HepG2 (cell line): Measurements from ENCODE around the gene TESK1. TPM values are rescaled to one million over a fixed set of nuclear protein-coding genes. Genes with fewer than 3 reads are reported as not detected.

Source experiments
- CBX5 ChIP-seq: sonication (generic); formaldehyde crosslinking; IDR thresholded peaks from 2 replicates; pipeline ENCODE4 v1.4.0; 2020; ENCODE audit warnings: missing genetic modification reagents, borderline replicate concordance
- CENPBD1 ChIP-seq: sonication (generic); formaldehyde crosslinking; IDR thresholded peaks from 2 replicates; pipeline ENCODE4 v1.8.0; 2022; ENCODE audit warnings: missing genetic modification reagents, low read depth, mild to moderate bottlenecking, borderline replicate concordance
- DNMT3B ChIP-seq: conservative IDR thresholded peaks from 2 replicates; pipeline ENCODE4 v1.6.1; 2016; ENCODE audit warnings: missing biosample characterization, control low read depth
- E2F5 ChIP-seq: sonication (generic); formaldehyde crosslinking; conservative IDR thresholded peaks from 2 replicates; pipeline ENCODE4 v1.4.0; 2020; ENCODE audit warnings: missing genetic modification reagents
- ELF3 ChIP-seq: IDR thresholded peaks from 2 replicates; pipeline ENCODE4 v1.6.1; 2016; ENCODE audit warnings: missing genetic modification reagents, missing compliant biosample characterization
- FLYWCH1 ChIP-seq: sonication (generic); formaldehyde crosslinking; IDR thresholded peaks from 2 replicates; pipeline ENCODE4 v1.8.1; 2023; ENCODE audit warnings: mild to moderate bottlenecking, missing genetic modification reagents
- GMEB1 ChIP-seq: sonication (generic); formaldehyde crosslinking; IDR thresholded peaks from 2 replicates; pipeline ENCODE4 v1.5.1; 2020; ENCODE audit warnings: missing genetic modification reagents, mild to moderate bottlenecking, borderline replicate concordance
- IRX3 ChIP-seq: sonication (generic); formaldehyde crosslinking; IDR thresholded peaks from 2 replicates; pipeline ENCODE4 v1.8.1; 2023; ENCODE audit warnings: mild to moderate bottlenecking, low read depth, missing genetic modification reagents, borderline replicate concordance
- MAFG ChIP-seq: sonication (generic); formaldehyde crosslinking; IDR thresholded peaks from 2 replicates; pipeline ENCODE4 v1.5.1; 2020; ENCODE audit warnings: mild to moderate bottlenecking, missing genetic modification reagents
- PLRG1 ChIP-seq: fragments of 450-650 bp; conservative IDR thresholded peaks from 2 replicates; pipeline ENCODE4 v1.6.1; 2016
- PRMT3 ChIP-seq: sonication (generic); formaldehyde crosslinking; IDR thresholded peaks from 2 replicates; pipeline ENCODE4 v1.8.1; 2022; ENCODE audit warnings: low read depth, mild to moderate bottlenecking, moderate library complexity, missing genetic modification reagents, borderline replicate concordance
- TARDBP ChIP-seq: sonication (generic); formaldehyde crosslinking; IDR thresholded peaks from 2 replicates; pipeline ENCODE4 v1.8.0; 2022; ENCODE audit warnings: mild to moderate bottlenecking, missing genetic modification reagents
- ZMYM4 ChIP-seq: sonication (generic); formaldehyde crosslinking; IDR thresholded peaks from 2 replicates; pipeline ENCODE4 v1.8.1; 2023; ENCODE audit warnings: mild to moderate bottlenecking, missing genetic modification reagents
- ZNF124 ChIP-seq: sonication (generic); formaldehyde crosslinking; IDR thresholded peaks from 2 replicates; pipeline ENCODE4 v1.4.0; 2020; ENCODE audit warnings: missing genetic modification reagents
- ZNF557 ChIP-seq: sonication (generic); formaldehyde crosslinking; IDR thresholded peaks from 2 replicates; pipeline ENCODE4 v1.4.0; 2020; ENCODE audit warnings: missing genetic modification reagents
- ZNF672 ChIP-seq: sonication (generic); formaldehyde crosslinking; IDR thresholded peaks from 2 replicates; pipeline ENCODE4 v1.8.1; 2022; ENCODE audit warnings: missing genetic modification reagents
- ZNF746 ChIP-seq: sonication (generic); formaldehyde crosslinking; IDR thresholded peaks from 2 replicates; pipeline ENCODE4 v1.8.0; 2022; ENCODE audit warnings: mild to moderate bottlenecking, missing genetic modification reagents
- ZNF761 ChIP-seq: sonication (generic); formaldehyde crosslinking; conservative IDR thresholded peaks from 2 replicates; pipeline ENCODE4 v1.4.0; 2020; ENCODE audit warnings: mild to moderate bottlenecking, missing genetic modification reagents
- ZNF839 ChIP-seq: sonication (generic); formaldehyde crosslinking; IDR thresholded peaks from 2 replicates; pipeline ENCODE4 v1.4.0; 2020; ENCODE audit warnings: missing genetic modification reagents, mild to moderate bottlenecking, borderline replicate concordance
- polyA plus RNA-seq, 8 experiments: library from polyadenylated mRNA; depleted of rRNA in 3 of 8; stranded (reverse) in 7 of 8; unstranded in 1 of 8; fragments of >200 nt; fragmentation: Illumina TruSeq in 4 of 8; extraction: Trizol in 4 of 8; gene quantifications; 2 replicates each; pipeline versions ENCODE4 v1.2.1 to v1.2.3, GENCODE V29; 2011 to 2016; ENCODE audit warnings: low read depth in 4 of 8, missing spikeins in 1 of 8, mixed read lengths in 1 of 8; ENCODE audit not compliant: insufficient read depth in 1 of 8
- total RNA-seq, 5 experiments: library from RNA; depleted of rRNA; stranded (reverse); fragments of >200 nt; fragmentation: Illumina TruSeq; extraction: Trizol; gene quantifications; 2 replicates each; pipeline ENCODE4 v1.2.3, GENCODE V29; 2016; ENCODE audit warnings: low read depth in 1 of 5
- TF ChIP-seq, protein P1 (sequence below): sonication (generic); formaldehyde crosslinking; IDR thresholded peaks from 2 replicates; pipeline ENCODE4 v1.5.1; 2020; ENCODE audit warnings: missing genetic modification reagents, mild to moderate bottlenecking, borderline replicate concordance
- TF ChIP-seq, protein P2 (sequence below): IDR thresholded peaks from 2 replicates; pipeline ENCODE4 v1.6.1; 2016; ENCODE audit warnings: low read depth, borderline replicate concordance
- TF ChIP-seq, protein P3 (sequence below): IDR thresholded peaks from 2 replicates; pipeline ENCODE4 v1.6.1; 2012; ENCODE audit warnings: low read depth, low read length, improper control_type of control experiment

Gene TESK1
- total and polyA plus RNA-seq, 2 of the 13 experiments (the other 11 are each of a cell fraction or from before 2014, with no cell fraction given), result 7.3 to 13.6 TPM

GRCh38 chr9:35651956-35652828, 47.1 kb downstream of the TESK1 start (continued):
- no peak for TF ChIP-seq GMEB1
- TF ChIP-seq TARDBP (CRISPR knock-in tag), result no peak
- TF ChIP-seq PRMT3 (CRISPR knock-in tag), result no peak
- TF ChIP-seq, protein P1, sequence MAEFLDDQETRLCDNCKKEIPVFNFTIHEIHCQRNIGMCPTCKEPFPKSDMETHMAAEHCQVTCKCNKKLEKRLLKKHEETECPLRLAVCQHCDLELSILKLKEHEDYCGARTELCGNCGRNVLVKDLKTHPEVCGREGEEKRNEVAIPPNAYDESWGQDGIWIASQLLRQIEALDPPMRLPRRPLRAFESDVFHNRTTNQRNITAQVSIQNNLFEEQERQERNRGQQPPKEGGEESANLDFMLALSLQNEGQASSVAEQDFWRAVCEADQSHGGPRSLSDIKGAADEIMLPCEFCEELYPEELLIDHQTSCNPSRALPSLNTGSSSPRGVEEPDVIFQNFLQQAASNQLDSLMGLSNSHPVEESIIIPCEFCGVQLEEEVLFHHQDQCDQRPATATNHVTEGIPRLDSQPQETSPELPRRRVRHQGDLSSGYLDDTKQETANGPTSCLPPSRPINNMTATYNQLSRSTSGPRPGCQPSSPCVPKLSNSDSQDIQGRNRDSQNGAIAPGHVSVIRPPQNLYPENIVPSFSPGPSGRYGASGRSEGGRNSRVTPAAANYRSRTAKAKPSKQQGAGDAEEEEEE (CRISPR knock-in tag), result no peak
- no peak for TF ChIP-seq CENPBD1 (CRISPR knock-in tag)
- TF ChIP-seq PLRG1, result no peak
- no peak for TF ChIP-seq FLYWCH1
- TF ChIP-seq E2F5 (CRISPR knock-in tag), result no peak
- TF ChIP-seq ZNF839 (CRISPR knock-in tag), result no peak
- no peak for TF ChIP-seq ZNF672 (CRISPR knock-in tag)
- no peak for TF ChIP-seq ZNF746
- no peak for TF ChIP-seq ZMYM4
- TF ChIP-seq CBX5 (CRISPR knock-in tag), result no peak
- no peak for TF ChIP-seq ZNF124 (CRISPR knock-in tag)
- TF ChIP-seq IRX3, result no peak
- TF ChIP-seq, protein P2, sequence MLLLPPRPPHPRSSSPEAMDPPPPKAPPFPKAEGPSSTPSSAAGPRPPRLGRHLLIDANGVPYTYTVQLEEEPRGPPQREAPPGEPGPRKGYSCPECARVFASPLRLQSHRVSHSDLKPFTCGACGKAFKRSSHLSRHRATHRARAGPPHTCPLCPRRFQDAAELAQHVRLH (CRISPR knock-in tag), result no peak
- no peak for TF ChIP-seq ZNF761 (CRISPR knock-in tag)
- TF ChIP-seq DNMT3B (CRISPR knock-in tag), result no peak
- TF ChIP-seq ELF3 (CRISPR knock-in tag), result peak; percentile 55
- TF ChIP-seq, protein P3, sequence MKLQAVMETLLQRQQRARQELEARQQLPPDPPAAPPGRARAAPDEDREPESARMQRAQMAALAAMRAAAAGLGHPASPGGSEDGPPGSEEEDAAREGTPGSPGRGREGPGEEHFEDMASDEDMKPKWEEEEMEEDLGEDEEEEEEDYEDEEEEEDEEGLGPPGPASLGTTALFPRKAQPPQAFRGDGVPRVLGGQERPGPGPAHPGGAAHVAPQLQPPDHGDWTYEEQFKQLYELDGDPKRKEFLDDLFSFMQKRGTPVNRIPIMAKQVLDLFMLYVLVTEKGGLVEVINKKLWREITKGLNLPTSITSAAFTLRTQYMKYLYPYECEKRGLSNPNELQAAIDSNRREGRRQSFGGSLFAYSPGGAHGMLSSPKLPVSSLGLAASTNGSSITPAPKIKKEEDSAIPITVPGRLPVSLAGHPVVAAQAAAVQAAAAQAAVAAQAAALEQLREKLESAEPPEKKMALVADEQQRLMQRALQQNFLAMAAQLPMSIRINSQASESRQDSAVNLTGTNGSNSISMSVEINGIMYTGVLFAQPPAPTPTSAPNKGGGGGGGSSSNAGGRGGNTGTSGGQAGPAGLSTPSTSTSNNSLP, result peak; percentile 53; the same call in 1 of the 2 replicates
- no peak for TF ChIP-seq MAFG (CRISPR knock-in tag)
- TF ChIP-seq ZNF557, result no peak
